Choroid plexus epithelial cell (primary cell): ENCODE measurements around the gene MN1.
A peak's percentile ranks its signal among the peaks of the same experiment; 100 is the strongest.

Experiments
- DNase-seq: peaks from one replicate; pipeline ENCODE4 v3.0.0-alpha.2; 2010; ENCODE audit warnings: low read depth
- H3K4me3 ChIP-seq: 2 replicates; pipeline ENCODE4 v1.5.1; 2011; ENCODE audit warnings: low read depth, mild to moderate bottlenecking, control low read depth, low read length, moderate library complexity
- TF ChIP-seq, protein P1 (sequence below): conservative IDR thresholded peaks from 2 replicates; pipeline ENCODE4 v1.5.1; 2011; ENCODE audit warnings: low read depth, mild to moderate bottlenecking, control low read depth, inconsistent platforms, low read length, moderate library complexity

The MN1 gene

GRCh38 chr22:27718186-27719035, 83.1 kb downstream of the MN1 start:
- DNase-seq: peak; percentile 92
- peak overlapping the region; percentile 15 for H3K4me3 ChIP-seq
- TF ChIP-seq, protein P1, sequence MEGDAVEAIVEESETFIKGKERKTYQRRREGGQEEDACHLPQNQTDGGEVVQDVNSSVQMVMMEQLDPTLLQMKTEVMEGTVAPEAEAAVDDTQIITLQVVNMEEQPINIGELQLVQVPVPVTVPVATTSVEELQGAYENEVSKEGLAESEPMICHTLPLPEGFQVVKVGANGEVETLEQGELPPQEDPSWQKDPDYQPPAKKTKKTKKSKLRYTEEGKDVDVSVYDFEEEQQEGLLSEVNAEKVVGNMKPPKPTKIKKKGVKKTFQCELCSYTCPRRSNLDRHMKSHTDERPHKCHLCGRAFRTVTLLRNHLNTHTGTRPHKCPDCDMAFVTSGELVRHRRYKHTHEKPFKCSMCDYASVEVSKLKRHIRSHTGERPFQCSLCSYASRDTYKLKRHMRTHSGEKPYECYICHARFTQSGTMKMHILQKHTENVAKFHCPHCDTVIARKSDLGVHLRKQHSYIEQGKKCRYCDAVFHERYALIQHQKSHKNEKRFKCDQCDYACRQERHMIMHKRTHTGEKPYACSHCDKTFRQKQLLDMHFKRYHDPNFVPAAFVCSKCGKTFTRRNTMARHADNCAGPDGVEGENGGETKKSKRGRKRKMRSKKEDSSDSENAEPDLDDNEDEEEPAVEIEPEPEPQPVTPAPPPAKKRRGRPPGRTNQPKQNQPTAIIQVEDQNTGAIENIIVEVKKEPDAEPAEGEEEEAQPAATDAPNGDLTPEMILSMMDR: no peak

DNA sequence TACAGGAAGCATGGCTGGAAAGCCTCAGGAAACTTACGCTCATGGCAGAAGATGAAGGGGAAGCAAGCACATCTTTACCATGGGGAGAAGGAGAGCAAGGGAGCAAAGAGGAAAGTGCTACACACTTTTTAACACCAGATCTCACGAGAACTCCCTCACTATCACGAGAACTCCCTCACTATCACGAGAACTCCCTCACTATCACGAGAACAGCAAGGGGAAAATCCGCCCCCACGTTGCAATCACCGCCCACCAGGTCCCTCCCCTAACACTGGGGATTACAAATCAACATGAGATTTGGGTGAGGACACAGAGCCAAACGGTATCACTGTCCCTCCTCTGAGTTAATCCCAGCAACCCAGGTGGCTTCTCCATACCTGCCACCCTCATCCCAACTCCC, 84.5 kb downstream of the MN1 start:
- no peak overlapping the region for H3K4me3 ChIP-seq
- TF ChIP-seq, protein P1: no peak
- no peak for DNase-seq

GRCh38 chr22:27716074-27716473, 85.5 kb downstream of the MN1 start:
- TF ChIP-seq, protein P1: no peak
- DNase-seq: no peak
- no peak overlapping the region for H3K4me3 ChIP-seq

GRCh38 chr22:27715106-27715505, 86.5 kb downstream of the MN1 start:
- no peak overlapping the region for H3K4me3 ChIP-seq
- TF ChIP-seq, protein P1: peak; percentile 20
- DNase-seq: peak; percentile 5

- DNase-seq: no peak
- no peak overlapping the region for H3K4me3 ChIP-seq
- TF ChIP-seq, protein P1: no peak
Measured at GRCh38 chr22:27714068-27714467, 87.5 kb downstream of the MN1 start.

- H3K4me3 ChIP-seq: no peak overlapping the region
- TF ChIP-seq, protein P1: no peak
- peak; percentile 12 for DNase-seq
Measured at GRCh38 chr22:27713461-27713860, 88.1 kb downstream of the MN1 start.

DNA sequence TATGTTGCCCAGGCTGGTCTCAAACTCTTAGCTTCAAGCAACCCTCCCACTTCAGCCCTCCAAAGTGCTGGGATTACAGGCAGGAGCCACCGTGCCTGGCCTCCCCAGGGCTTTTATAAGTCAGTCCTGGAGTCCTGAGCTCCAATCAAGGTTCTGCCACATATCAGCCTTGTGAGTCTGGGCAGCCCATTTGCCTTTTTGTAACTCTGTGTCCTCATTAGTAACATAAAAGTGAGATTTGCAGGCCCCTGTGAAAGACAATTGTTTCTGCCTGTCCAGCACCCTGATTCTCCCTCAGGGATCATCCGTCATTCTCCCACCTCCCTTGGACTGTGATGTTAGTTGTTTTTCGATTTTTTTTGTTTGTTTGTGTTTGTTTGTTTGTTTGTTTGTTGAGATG, 89.8 kb downstream of the MN1 start:
- H3K4me3 ChIP-seq: no peak overlapping the region
- TF ChIP-seq, protein P1: no peak
- DNase-seq: no peak
